ENCODE data around the gene ST7L.
"Not testable (repeated sequence)": the region's sequence is repeated elsewhere in the genome, so short reads cannot be mapped to it uniquely, and the experiment has no call there.

Gene ST7L

DNA sequence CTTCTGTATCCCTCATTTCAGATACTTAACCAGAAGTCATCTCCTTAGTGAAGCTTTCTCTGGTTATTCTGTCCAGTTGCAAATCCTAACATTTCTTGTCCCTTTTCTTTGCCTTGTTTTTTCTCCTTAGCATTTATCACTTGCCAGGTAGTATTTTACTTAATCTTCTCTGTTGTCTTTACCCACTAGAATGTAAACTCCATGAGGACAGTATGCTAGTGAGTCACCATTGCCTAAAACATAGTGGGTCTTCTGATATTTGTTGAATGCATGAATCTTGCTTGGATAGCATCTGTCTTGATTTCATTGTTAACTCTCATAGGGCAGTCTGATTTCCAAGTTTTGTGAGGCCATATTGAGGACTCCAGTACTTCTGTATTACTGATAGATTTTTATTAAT, 10.3 kb upstream of the ST7L start:
- no peak overlapping the region for H3K4me3 ChIP-seq (replicated peaks; ENCODE audit: low read depth, low read length)
- TF ChIP-seq, protein P1, sequence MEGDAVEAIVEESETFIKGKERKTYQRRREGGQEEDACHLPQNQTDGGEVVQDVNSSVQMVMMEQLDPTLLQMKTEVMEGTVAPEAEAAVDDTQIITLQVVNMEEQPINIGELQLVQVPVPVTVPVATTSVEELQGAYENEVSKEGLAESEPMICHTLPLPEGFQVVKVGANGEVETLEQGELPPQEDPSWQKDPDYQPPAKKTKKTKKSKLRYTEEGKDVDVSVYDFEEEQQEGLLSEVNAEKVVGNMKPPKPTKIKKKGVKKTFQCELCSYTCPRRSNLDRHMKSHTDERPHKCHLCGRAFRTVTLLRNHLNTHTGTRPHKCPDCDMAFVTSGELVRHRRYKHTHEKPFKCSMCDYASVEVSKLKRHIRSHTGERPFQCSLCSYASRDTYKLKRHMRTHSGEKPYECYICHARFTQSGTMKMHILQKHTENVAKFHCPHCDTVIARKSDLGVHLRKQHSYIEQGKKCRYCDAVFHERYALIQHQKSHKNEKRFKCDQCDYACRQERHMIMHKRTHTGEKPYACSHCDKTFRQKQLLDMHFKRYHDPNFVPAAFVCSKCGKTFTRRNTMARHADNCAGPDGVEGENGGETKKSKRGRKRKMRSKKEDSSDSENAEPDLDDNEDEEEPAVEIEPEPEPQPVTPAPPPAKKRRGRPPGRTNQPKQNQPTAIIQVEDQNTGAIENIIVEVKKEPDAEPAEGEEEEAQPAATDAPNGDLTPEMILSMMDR (IDR thresholded peaks at IDR 0.05; ENCODE audit: low read depth, low read length, missing control alignments) = no peak

DNA sequence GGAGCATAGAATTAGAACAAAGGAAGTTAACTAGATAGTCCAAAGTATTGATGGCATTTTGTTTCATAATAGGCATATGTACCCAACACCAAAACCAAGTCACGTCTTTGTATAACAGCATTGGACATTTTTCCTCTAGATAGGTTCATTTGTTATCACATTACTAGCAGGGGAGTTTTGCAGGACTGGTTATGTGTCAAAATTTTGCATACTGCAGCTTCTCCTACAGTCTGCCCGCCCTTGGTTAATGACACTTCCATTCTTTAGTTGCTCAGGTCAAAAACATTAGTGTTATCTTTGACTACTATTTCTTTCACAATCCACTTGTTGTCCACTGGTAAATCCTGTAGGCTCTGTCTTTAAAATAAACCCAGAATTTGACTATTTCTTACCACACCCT, 9.6 kb upstream of the ST7L start:
- TF ChIP-seq, protein P1 (IDR thresholded peaks at IDR 0.05; ENCODE audit: low read depth, low read length, missing control alignments) = no peak
- no peak overlapping the region for H3K4me3 ChIP-seq (replicated peaks; ENCODE audit: low read depth, low read length)
- DNase-seq (ENCODE audit: extremely low read depth, low read depth) = no peak

More for the DNA sequence above, 10.3 kb upstream of the ST7L start:
- DNase-seq (ENCODE audit: extremely low read depth, low read depth) = no peak

DNA sequence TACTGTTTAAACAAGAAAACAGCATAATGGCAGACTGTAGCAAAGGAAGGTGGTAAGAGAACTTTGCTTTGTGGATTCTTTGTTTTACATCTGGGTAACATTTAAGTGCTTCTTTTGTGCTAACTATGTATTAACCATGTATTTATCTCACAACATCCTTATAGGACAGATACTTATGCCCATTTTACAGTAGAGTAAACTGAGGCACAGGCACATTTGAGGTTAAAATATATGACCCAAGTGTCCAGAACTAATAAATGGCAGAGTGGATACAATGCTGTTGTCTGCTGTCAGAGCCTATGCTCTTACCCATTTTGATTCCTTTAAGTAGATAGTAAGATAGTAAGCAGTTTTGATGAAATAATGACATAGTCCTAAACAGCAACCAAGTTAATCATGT, 7.9 kb upstream of the ST7L start:
- no peak overlapping the region for H3K4me3 ChIP-seq (replicated peaks; ENCODE audit: low read depth, low read length)
- no peak for DNase-seq (ENCODE audit: extremely low read depth, low read depth)
- TF ChIP-seq, protein P1 (IDR thresholded peaks at IDR 0.05; ENCODE audit: low read depth, low read length, missing control alignments) = no peak

DNA sequence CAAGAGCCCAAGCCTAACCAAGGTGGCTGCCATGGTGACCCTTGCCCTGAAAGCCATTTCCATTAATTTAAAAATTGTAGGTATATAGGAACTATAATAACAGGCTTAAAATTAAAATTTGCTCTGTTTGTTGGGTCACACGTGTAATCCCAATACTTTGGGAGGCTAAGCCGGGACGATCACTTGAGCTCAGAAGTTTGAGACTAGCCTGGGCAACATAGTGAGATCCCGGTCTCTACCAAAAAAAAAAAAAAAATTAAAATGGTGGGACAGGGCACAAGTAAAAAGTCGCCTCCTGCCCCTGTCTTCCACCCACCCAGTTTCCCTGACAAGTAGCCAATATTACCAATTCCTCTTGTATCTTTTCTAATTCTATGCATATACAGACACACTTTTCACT, 7.3 kb upstream of the ST7L start:
- TF ChIP-seq, protein P1 (IDR thresholded peaks at IDR 0.05; ENCODE audit: low read depth, low read length, missing control alignments) = no peak
- H3K4me3 ChIP-seq (replicated peaks; ENCODE audit: low read depth, low read length) = no peak overlapping the region
- DNase-seq (ENCODE audit: extremely low read depth, low read depth) = no peak

DNA sequence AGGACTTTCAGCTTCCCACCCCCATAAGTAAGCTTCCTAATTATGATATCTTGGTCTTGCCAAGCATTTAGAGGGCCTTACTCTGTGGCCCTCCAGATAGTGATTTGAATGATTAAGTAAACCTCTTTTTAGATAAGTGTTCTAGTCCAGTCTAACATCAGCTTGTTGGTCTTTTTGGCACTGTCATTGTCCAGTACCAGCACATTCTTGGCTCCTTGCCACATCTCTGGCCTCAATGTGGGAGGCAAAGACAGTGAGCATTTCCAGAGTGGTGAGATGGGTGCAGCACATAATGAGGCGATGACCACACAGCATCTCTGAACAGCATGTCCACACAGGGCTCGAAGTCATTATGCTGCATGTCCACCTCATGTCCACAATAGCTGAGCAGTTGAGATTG, 6.8 kb upstream of the ST7L start:
- no peak for DNase-seq (ENCODE audit: extremely low read depth, low read depth)
- TF ChIP-seq, protein P1 (IDR thresholded peaks at IDR 0.05; ENCODE audit: low read depth, low read length, missing control alignments) = no peak
- no peak overlapping the region for H3K4me3 ChIP-seq (replicated peaks; ENCODE audit: low read depth, low read length)

DNA sequence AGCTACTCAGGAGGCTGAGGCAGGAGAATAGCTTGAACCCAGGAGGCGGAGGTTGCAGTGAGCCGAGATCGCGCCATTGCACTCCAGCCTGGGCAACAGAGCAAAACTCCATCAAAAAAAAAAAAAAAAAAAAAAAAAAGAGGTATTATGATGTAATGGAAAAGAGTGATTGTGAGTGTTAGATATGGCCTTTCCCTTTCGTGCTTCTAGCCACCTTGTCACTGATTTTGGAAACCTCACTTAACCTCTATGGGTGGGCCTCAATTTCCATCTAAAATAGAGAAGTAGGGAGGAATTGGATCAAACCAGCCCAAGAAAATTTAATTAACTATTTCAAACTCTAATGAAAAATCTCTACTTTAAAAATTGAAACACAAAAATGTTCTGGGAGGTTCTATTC, 5.6 kb upstream of the ST7L start:
- DNase-seq (ENCODE audit: extremely low read depth, low read depth); H3K4me3 ChIP-seq (replicated peaks; ENCODE audit: low read depth, low read length): not testable (repeated sequence)

DNA sequence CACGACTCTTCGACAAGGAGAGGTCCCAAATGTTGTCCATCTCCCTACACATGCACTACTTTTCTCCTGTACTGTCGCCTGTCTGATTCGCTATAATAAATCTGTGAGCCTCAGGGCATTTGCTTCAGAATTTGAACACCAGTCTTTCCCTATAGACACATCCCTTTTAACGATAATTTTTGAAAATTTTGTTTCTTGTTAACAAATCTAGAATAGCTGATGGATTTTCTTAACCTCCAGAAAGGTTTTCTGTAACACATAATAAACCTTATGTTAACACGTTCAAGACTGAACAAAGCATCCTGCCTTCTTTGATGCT, 1.4 kb upstream of the ST7L start:
- no peak for DNase-seq (ENCODE audit: extremely low read depth, low read depth)
- TF ChIP-seq, protein P1 (IDR thresholded peaks at IDR 0.05; ENCODE audit: low read depth, low read length, missing control alignments) = no peak
- H3K4me3 ChIP-seq (replicated peaks; ENCODE audit: low read depth, low read length) = peak overlapping the region; percentile 99
